ENCODE data around the gene ALKBH4. TPM values are rescaled to one million over a fixed set of nuclear protein-coding genes. Genes with fewer than 3 reads are reported as not detected.

Gene ALKBH4
- total RNA-seq, 1 experiment from 2014 or later: 13.8 TPM

DNA sequence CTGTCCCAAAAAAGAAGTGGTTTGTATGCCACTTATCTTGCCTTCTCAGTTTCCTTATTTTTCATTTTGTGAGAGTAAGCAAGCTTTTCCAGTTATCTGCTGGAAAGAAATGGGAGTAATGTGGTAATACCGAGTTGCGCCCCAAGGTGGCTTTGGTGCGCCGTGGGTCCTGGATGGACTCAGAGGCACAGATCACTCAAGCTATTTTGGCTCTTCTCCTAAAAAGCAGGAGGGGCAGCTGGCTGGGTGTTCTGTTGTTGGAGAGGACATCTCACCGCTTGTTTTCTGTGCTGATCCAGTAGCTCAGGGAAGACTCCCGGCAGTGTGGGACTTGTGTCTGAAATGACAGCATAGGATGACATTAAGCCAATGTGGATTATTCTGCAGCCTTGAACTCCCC is 52.1 kb downstream of the ALKBH4 start:
- POLR2A ChIA-PET: no interaction called here
- peaks cover 92% of the 10 kb centered on the region for H3K36me3 Mint-ChIP-seq (ENCODE audit: insufficient read depth, unreplicated experiment)
- H3K9me3 ChIP-seq: no peaks in the 10 kb centered on the region
- no peaks in the 10 kb centered on the region for H3K27me3 ChIP-seq (replicated peaks; ENCODE audit: control insufficient read depth, insufficient read depth, low read length)
- H3K27ac Mint-ChIP-seq (ENCODE audit: unreplicated experiment): no peak overlapping the region
- H3K4me1 ChIP-seq: no peaks in the 10 kb centered on the region
- intact Hi-C loops (cut with micrococcal nuclease; ENCODE audit: unreplicated experiment): loop anchor here (2.0 kb wide), 1 partner anchor 38 kb away; no protein-coding TSS in a partner anchor
- no peak overlapping the region for H3K4me3 ChIP-seq (ENCODE audit: low read depth, low read length)
- H3K9me3 Mint-ChIP-seq (ENCODE audit: unreplicated experiment): peaks cover 9% of the 10 kb centered on the region
- CTCF ChIA-PET: interaction anchor here (0.6 to 1.3 kb wide), 4 partner anchors 8 to 38 kb away, joined by 3 to 6 read pairs (median 5); partner anchors contain the start of gene ORAI2
- TF ChIP-seq, protein P1, sequence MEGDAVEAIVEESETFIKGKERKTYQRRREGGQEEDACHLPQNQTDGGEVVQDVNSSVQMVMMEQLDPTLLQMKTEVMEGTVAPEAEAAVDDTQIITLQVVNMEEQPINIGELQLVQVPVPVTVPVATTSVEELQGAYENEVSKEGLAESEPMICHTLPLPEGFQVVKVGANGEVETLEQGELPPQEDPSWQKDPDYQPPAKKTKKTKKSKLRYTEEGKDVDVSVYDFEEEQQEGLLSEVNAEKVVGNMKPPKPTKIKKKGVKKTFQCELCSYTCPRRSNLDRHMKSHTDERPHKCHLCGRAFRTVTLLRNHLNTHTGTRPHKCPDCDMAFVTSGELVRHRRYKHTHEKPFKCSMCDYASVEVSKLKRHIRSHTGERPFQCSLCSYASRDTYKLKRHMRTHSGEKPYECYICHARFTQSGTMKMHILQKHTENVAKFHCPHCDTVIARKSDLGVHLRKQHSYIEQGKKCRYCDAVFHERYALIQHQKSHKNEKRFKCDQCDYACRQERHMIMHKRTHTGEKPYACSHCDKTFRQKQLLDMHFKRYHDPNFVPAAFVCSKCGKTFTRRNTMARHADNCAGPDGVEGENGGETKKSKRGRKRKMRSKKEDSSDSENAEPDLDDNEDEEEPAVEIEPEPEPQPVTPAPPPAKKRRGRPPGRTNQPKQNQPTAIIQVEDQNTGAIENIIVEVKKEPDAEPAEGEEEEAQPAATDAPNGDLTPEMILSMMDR (IDR thresholded peaks at IDR 0.05; ENCODE audit: insufficient read depth in 1 of 2, low read depth in 1 of 2, low read length in 1 of 2, severe bottlenecking in 1 of 2, unreplicated experiment in 1 of 2): peak; percentile 32 to 43
- H3K36me3 ChIP-seq (ENCODE audit: control insufficient read depth, insufficient read depth, low read length): peaks cover 4% of the 10 kb centered on the region; the same call in 1 of the 2 replicates
- no peak overlapping the region for H3K4me3 Mint-ChIP-seq (ENCODE audit: unreplicated experiment)
- no TSS peak for BruUV-seq (replicated peaks)
- no peaks in the 10 kb centered on the region for H3K4me1 Mint-ChIP-seq (ENCODE audit: low read depth, unreplicated experiment)
- H3K27me3 Mint-ChIP-seq (ENCODE audit: insufficient read depth, unreplicated experiment): no peaks in the 10 kb centered on the region
- peak in 1 of 2 experiments; percentile 55 for DNase-seq

DNA sequence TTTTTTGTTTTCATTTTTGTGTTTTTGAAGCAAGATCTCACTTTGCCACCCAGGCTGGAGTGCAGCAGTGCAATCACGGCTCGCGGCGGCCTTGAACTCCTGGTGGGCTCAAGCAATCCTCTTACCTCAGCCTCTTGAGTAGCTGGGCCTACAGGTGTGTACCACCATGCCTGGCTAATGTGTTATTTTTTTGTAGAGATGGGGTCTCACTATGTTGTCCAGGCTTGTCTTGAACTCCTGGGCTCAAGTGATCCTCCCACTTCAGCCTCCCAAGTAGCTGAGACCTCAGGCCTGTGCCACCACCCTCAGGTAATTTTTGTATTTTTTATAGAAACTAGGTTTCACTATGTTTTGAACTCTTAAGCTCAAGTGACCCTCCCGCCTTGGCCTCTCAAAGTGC is 53.7 kb downstream of the ALKBH4 start:
- H3K4me3 Mint-ChIP-seq (ENCODE audit: unreplicated experiment): no peak overlapping the region
- H3K36me3 Mint-ChIP-seq (ENCODE audit: insufficient read depth, unreplicated experiment): peaks cover 97% of the 10 kb centered on the region
- Histone ChIP-seq H3K4me3 (ENCODE audit: low read depth, low read length) (no peak overlapping the region), H3K27me3 (replicated peaks; ENCODE audit: control insufficient read depth, insufficient read depth, low read length) (no peaks in the 10 kb centered on the region), H3K9me3 (no peaks in the 10 kb centered on the region), H3K4me1 (no peaks in the 10 kb centered on the region), H3K36me3 (ENCODE audit: control insufficient read depth, insufficient read depth, low read length) (peaks cover 8% of the 10 kb centered on the region; the same call in 1 of the 2 replicates)
- DNase-seq: no peak
- TF ChIP-seq, protein P1 (IDR thresholded peaks at IDR 0.05; ENCODE audit: insufficient read depth in 1 of 2, low read depth in 1 of 2, low read length in 1 of 2, severe bottlenecking in 1 of 2, unreplicated experiment in 1 of 2): no peak
- ChIA-PET CTCF (no interaction called here), POLR2A (no interaction called here)
- peaks cover 9% of the 10 kb centered on the region for H3K9me3 Mint-ChIP-seq (ENCODE audit: unreplicated experiment)
- no TSS peak for BruUV-seq (replicated peaks)
- H3K27ac Mint-ChIP-seq (ENCODE audit: unreplicated experiment): no peak overlapping the region
- no peaks in the 10 kb centered on the region for H3K27me3 Mint-ChIP-seq (ENCODE audit: insufficient read depth, unreplicated experiment)
- H3K4me1 Mint-ChIP-seq (ENCODE audit: low read depth, unreplicated experiment): no peaks in the 10 kb centered on the region
- intact Hi-C loops (cut with micrococcal nuclease; ENCODE audit: unreplicated experiment): no loop called here

DNA sequence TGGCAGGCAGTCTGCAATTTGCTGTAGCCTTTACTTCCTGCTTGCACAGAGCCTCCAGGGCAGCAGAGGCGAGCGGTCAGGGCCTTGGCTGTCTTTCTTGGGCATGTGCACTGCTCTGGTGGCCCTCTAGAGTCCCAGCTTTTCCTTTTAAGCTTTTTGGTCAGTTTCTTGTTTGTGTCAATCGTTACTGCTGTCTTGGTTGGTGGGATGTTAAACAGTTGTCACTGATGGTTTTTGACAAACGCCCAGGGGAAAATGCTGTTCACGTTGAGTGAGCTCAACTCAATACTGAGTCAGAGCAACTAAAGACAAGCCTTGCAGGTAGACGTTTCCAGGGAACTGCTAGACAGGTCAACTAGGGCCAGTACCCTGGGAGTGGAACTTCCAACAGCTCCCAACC is 54.5 kb downstream of the ALKBH4 start:
- Mint-ChIP-seq H3K27ac (ENCODE audit: unreplicated experiment) (peak overlapping the region; percentile 30), H3K36me3 (ENCODE audit: insufficient read depth, unreplicated experiment) (peaks cover 97% of the 10 kb centered on the region), H3K9me3 (ENCODE audit: unreplicated experiment) (peaks cover 9% of the 10 kb centered on the region), H3K4me1 (ENCODE audit: low read depth, unreplicated experiment) (no peaks in the 10 kb centered on the region), H3K27me3 (ENCODE audit: insufficient read depth, unreplicated experiment) (no peaks in the 10 kb centered on the region), H3K4me3 (ENCODE audit: unreplicated experiment) (no peak overlapping the region)
- peaks cover 8% of the 10 kb centered on the region; the same call in 1 of the 2 replicates for H3K36me3 ChIP-seq (ENCODE audit: control insufficient read depth, insufficient read depth, low read length)
- DNase-seq: no peak
- TF ChIP-seq, protein P1 (IDR thresholded peaks at IDR 0.05; ENCODE audit: insufficient read depth in 1 of 2, low read depth in 1 of 2, low read length in 1 of 2, severe bottlenecking in 1 of 2, unreplicated experiment in 1 of 2): no peak
- H3K9me3 ChIP-seq: no peaks in the 10 kb centered on the region
- H3K4me3 ChIP-seq (ENCODE audit: low read depth, low read length): no peak overlapping the region
- ChIA-PET POLR2A (no interaction called here), CTCF (interaction anchor here (0.6 kb wide), 1 partner anchor 40 kb away, joined by 3 read pairs; no protein-coding TSS in a partner anchor)
- intact Hi-C loops (cut with micrococcal nuclease; ENCODE audit: unreplicated experiment): no loop called here
- no TSS peak for BruUV-seq (replicated peaks)
- no peaks in the 10 kb centered on the region for H3K4me1 ChIP-seq
- no peaks in the 10 kb centered on the region for H3K27me3 ChIP-seq (replicated peaks; ENCODE audit: control insufficient read depth, insufficient read depth, low read length)

Data from Caco-2 (cell line).